ENCODE data around the gene PAM16.

GRCh38 chr16:4350787-4351659, at the start of gene PAM16:
- TF ChIP-seq, protein P1, sequence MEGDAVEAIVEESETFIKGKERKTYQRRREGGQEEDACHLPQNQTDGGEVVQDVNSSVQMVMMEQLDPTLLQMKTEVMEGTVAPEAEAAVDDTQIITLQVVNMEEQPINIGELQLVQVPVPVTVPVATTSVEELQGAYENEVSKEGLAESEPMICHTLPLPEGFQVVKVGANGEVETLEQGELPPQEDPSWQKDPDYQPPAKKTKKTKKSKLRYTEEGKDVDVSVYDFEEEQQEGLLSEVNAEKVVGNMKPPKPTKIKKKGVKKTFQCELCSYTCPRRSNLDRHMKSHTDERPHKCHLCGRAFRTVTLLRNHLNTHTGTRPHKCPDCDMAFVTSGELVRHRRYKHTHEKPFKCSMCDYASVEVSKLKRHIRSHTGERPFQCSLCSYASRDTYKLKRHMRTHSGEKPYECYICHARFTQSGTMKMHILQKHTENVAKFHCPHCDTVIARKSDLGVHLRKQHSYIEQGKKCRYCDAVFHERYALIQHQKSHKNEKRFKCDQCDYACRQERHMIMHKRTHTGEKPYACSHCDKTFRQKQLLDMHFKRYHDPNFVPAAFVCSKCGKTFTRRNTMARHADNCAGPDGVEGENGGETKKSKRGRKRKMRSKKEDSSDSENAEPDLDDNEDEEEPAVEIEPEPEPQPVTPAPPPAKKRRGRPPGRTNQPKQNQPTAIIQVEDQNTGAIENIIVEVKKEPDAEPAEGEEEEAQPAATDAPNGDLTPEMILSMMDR (IDR thresholded peaks at IDR 0.05; ENCODE audit: low read depth, low read length, missing input control), result no peak
- TF ChIP-seq TAF1 (conservative IDR thresholded peaks at IDR 0.05) (no peak), YY1 (IDR thresholded peaks at IDR 0.05) (peak; percentile 29), JUND (IDR thresholded peaks at IDR 0.05) (no peak), RAD21 (IDR thresholded peaks at IDR 0.05) (no peak), SP1 (IDR thresholded peaks at IDR 0.05) (peak; percentile 41), GABPA (IDR thresholded peaks at IDR 0.05 in 1 of 2, conservative IDR thresholded peaks at IDR 0.05 in 1 of 2) (no peak), FOXA1 (IDR thresholded peaks at IDR 0.05) (no peak)
- TF ChIP-seq, protein P2, sequence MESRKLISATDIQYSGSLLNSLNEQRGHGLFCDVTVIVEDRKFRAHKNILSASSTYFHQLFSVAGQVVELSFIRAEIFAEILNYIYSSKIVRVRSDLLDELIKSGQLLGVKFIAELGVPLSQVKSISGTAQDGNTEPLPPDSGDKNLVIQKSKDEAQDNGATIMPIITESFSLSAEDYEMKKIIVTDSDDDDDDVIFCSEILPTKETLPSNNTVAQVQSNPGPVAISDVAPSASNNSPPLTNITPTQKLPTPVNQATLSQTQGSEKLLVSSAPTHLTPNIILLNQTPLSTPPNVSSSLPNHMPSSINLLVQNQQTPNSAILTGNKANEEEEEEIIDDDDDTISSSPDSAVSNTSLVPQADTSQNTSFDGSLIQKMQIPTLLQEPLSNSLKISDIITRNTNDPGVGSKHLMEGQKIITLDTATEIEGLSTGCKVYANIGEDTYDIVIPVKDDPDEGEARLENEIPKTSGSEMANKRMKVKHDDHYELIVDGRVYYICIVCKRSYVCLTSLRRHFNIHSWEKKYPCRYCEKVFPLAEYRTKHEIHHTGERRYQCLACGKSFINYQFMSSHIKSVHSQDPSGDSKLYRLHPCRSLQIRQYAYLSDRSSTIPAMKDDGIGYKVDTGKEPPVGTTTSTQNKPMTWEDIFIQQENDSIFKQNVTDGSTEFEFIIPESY (IDR thresholded peaks at IDR 0.05), result no peak
- TF ChIP-seq, protein P3, sequence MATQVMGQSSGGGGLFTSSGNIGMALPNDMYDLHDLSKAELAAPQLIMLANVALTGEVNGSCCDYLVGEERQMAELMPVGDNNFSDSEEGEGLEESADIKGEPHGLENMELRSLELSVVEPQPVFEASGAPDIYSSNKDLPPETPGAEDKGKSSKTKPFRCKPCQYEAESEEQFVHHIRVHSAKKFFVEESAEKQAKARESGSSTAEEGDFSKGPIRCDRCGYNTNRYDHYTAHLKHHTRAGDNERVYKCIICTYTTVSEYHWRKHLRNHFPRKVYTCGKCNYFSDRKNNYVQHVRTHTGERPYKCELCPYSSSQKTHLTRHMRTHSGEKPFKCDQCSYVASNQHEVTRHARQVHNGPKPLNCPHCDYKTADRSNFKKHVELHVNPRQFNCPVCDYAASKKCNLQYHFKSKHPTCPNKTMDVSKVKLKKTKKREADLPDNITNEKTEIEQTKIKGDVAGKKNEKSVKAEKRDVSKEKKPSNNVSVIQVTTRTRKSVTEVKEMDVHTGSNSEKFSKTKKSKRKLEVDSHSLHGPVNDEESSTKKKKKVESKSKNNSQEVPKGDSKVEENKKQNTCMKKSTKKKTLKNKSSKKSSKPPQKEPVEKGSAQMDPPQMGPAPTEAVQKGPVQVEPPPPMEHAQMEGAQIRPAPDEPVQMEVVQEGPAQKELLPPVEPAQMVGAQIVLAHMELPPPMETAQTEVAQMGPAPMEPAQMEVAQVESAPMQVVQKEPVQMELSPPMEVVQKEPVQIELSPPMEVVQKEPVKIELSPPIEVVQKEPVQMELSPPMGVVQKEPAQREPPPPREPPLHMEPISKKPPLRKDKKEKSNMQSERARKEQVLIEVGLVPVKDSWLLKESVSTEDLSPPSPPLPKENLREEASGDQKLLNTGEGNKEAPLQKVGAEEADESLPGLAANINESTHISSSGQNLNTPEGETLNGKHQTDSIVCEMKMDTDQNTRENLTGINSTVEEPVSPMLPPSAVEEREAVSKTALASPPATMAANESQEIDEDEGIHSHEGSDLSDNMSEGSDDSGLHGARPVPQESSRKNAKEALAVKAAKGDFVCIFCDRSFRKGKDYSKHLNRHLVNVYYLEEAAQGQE (IDR thresholded peaks at IDR 0.05), result no peak
- TF ChIP-seq, protein P4, sequence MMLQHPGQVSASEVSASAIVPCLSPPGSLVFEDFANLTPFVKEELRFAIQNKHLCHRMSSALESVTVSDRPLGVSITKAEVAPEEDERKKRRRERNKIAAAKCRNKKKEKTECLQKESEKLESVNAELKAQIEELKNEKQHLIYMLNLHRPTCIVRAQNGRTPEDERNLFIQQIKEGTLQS (IDR thresholded peaks at IDR 0.05), result no peak
